Muscle of arm (tissue), 12 donors: ENCODE data around the gene VSIR. TPM values are rescaled to one million over a fixed set of nuclear protein-coding genes. Genes with fewer than 3 reads are reported as not detected.

Experiments used
- DNase-seq: peaks from one replicate; pipeline ENCODE4 v3.0.0-alpha.2; 2013
- polyA plus RNA-seq, 12 donors: library from polyadenylated mRNA; unstranded; fragments of 120-200 nt; gene quantifications; one replicate each; pipeline ENCODE4 v1.2.1, GENCODE V29; 2013; ENCODE audit not compliant: insufficient read length in 12 of 12

The VSIR gene
- polyA plus RNA-seq, 12 donors = 26.2 to 57.2 (median 29.6) TPM; not detected in 1

DNA sequence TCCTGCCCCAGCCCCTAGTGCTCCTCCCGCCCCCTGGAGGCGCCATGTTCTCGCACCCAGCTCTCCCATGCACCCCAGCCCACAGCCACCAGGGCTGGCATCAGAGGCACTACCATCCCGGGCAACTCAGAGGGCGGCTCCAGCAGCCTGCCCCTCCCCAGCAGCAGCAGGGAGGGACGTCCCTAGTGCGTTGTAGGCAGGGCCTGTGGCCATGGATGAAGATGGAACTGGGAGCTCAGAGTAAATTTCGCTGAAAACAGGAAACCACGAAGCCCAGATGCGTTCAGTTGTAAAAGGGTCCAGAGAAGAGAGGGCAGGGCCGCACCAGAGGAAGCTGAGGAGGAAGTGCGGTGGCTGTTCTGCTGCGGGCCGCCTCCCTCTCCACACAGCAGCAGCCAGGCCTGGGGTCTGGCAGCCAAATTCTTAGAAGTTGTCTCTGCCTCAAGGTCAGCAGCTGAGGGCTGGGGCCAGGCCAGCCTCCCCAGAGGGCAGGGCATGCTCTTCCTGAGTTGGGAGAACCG, 24.6 kb downstream of the VSIR start:
- DNase-seq = peak; percentile 62

DNA sequence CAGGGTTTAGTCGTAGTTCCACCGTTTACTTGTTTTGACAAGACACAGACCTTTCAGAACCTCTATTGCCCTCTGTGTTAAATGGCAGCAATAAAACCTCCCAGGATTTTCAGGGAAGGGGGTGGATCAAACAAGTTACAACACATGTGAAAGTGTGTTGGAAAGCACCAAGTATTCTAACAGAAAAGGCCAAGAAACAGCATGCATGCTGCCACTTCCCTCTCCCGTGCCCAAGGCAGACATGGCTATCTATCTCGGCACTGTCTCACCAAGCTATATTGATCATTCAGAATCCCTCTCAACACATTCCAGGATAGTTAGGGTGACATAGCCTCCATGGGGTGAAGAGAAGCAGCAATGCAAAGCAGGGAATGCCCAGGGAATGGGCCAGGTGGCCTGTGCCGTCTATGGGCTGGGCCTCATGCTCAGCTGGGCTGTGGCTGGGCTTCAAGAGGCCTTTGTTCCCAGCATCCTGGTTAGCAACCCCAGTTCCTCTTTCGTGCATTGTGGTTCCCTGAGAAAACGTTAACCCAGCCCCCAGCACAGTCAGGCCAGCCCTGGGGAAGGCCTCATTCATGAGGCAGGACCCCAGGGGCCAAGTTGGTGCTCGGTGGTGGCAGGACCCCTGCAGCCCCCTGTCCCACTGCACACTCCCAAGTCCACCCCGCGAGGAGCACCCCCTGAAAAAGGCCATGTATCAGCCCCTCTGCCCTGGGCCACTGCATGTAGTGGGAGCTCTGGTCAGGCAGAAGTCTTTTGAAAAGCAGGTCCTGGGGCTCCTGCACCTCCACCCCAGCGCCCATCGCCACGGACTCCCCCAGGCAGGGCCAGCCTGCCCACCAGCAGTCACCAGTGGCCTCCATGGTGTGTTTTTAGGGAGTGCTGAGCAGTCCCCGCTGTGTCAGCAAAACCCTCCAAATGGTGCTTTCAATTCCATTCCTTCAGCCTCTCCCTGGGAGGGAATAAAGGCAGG, 25.5 kb downstream of the VSIR start:
- DNase-seq = no peak

DNA sequence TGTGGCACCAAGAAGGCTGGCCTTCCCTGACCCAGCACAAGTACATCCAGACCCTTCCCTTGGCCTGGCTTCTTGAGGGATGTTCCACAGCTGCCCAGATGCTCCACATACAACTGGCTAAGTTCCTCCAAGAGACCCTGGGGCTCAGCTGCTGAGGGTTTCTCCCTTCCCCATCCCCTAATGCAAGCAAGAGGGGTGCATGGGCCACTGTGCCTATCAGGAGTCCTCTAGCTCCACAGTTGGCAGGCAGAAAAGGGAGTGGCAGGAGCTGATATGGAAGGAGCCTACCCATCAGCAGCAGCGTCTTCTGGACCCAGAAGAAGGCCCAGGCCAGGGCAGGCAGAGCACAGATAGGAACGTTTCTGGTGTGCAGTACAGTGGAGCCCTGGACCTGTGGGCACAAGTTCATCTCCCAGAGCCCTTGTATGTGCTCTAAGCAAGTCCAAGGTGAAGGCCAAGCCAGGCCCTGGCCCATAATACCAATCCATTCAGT, 26.2 kb downstream of the VSIR start:
- DNase-seq = no peak

DNA sequence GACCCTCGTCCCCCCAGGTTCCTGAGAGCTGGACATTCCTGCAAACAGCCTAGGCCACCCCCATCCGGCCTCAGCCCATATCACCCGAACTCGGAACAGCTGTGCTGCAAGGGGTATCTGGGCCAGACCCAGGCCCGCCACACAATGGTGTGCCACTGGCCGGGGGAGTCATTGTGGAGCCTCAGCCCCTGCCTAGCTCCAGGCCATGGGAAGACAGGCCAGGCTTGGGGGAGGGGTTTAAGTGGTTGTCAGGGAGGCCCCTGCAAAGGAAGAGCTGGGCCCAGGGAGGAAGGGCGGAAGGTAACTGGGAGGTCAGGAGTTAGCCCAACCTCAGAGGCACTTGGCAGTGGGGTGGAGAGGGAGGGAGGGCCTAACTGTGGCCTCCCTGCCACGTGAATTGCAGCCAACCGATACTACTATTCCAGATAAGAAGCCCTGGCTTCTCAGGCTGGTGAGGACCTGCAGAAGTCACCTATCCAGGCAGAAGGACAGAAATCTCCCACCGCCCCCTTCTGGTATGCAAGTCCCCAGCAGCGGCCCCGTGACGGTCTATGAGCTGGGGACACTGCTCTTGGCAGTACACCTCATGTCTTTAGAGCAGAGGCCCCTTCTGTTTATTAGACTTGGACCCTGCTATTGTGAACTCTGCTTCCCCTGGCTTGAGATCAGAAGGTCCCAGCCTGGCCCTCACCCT, 26.8 kb downstream of the VSIR start:
- DNase-seq = no peak

DNA sequence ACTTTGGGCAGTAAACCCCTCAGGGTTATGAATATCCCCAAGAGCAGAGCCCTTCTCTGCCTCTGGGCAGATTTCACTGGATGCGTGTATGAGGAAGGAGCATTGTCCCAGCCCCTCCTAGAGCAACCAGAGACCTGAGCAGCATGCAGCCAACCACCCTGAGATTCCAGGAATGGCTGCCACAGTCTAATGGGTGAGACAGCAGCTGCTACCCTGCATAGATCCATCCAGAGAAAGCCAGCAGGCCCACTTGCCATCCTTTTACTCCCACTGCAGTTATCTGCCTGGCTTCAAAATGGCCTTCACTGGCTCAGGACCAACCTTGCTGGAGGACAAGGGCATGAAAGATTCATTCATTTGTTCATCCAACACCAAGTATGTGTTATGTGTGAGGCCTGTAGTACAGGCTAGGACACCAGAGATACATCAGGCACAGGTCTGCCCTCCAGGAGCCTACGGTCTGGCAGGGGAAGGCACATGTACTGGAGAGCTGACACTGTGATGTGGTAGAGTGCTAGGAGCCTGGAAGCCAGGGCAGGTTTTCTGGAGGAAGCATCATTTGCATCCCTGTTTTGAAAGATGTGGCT, 27.6 kb downstream of the VSIR start:
- DNase-seq = no peak

DNA sequence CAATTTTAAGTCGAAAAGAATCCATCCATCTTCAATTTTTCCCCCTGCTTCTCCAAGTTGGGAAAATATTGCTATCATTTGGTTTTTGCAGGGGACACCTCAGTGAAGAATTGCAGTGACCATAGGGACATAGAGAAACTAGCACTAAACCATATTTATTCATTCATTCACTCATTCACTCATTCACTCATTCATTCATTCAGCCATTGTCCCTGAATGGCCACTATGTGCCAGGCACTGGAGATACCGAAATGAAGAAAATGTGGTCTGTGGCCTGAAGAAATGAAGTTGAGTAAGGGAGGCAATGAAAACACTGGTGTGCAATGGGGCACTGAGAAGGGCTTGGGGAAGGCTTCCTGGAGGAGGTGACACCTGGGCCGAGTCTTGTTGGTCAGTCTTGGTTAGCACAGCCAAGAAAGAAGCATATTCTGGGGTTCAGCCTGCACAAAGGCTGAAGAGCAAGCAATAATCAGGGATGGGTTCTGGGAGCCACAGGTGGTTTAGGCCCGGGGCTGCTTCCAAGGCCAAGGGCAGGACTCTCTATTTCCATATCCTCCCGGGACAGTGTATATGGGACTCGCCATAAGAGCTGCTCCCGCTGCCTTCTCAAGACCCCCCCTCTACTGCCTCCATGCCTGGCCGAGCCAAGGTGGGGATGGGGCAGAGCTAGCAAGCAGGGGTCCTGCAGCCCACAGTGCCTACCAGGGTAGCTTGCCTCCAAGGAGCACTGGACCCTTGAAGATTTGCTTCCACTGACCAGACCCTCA, 28.2 kb downstream of the VSIR start:
- DNase-seq = no peak

DNA sequence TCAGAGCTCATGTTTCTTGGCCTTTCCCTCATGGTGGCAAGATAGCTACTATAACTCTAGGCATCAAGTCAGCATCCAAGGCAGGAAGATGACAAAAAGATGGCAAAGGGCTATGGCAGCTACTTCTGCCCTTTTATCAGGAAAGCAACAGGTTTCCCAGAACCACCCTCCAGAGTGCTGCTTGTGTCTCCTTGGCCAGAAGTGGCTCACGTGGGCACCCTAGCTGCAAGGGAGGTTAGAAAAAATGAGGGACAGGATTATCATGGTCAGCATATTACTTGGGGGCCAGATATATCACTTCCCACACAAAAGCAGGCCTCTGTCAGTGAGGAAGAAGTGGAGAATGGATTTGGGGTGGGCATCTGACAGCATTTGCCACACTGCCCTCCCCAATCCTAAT, 29.5 kb downstream of the VSIR start:
- no peak for DNase-seq

DNA sequence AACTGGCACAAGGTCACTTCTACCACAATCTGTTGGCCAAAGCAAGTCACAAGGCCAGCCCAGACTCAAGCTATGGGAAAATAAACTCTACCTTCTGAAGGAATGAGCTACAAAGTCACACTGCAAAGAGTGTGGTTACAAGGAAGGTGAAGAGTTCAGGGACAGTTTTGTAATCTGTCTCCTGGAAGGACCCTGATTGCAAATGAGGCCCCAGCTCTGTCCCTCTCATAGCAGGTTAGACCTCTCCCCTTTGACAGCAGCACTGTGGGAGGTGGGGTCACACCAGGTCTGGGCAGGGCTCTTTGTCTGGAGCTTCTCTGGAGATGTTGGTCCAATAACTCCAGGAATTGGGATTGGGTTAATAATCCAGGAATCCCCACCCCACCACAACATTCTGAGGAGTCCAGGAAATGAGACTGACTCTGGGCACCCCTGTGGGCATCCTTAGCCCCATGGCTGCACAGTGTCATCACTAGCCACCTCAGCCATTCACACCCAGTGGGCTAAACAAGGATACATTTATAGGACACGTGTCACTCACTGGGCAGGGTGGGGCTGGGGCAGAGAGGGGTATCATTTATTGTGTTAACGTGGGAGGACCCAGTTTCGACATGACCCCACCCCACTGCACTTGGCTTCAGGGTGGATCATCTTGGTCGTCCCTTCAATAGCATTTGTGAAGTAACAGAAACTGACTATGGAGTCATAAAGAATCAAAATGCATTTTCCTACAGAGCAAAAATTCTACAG, 30.1 kb downstream of the VSIR start:
- DNase-seq = no peak

DNA sequence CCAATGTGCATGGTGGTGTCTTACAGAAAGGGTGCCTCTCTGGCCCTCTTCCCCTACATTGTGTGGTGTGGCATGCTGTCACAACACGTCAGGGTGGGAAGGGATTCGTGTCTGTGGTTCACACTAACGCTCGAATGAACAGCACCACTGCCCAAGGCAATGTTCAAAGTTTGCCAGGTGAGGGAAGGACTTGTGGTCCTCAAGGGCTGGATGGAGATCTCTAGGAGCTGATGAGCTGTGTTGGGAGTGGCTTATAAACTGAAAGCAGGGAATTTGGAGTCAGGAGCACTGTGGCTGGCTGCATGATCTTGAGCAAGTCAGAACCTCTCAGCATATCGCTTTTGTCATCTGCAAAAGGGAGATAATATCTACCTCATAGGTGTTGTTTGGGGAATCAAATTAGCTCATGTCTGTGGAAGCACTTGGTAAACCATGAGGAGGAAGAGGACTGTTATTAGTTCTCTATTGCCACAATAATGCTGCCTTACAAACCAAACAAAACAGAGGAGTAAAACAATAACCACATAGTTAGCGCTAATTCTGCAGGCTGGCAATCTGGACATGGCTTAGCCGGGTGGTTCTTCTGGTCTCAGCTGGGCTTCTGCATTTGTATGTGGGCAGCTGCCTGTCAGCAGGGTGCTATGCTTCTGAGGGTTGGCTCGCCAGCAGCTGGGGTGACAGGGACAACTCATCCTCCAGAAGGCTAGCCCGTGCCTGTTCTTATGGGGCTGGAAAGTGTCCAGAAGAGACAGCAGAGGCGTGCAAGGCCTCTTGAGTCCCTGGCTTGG, 30.8 kb downstream of the VSIR start:
- DNase-seq = no peak

DNA sequence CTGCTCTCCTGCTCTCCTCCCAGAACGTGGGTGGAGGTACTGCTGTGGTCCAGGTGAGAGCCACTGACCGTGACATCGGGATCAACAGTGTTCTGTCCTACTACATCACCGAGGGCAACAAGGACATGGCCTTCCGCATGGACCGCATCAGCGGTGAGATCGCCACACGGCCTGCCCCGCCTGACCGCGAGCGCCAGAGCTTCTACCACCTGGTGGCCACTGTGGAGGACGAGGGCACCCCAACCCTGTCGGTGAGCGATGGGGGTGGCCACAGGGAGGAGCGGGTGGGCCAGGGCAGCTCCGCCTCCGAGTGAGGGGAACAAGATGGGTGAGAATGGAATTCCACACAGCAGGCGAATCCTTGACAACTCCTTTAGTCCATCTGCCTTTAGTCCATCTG, 31.6 kb downstream of the VSIR start:
- no peak for DNase-seq

DNA sequence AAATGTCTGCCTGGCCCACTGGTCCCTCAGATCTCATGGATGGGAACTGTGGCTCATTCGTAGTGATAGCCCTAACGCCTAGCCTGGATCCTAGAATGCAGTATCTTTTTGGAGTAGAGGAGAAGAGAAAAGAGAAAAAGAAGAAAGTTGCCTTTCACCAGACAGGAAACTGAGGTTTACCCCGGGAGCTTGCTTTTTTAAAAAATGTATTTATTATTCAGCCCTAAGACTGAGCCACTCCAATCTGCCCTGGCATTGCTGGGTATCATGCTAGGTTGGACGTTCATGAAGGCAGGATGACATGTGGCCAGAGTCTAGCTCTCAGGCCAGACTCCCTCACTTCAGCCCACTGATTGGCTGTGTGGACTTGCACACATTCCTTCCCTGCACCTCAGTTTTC, 32.3 kb downstream of the VSIR start:
- DNase-seq = no peak

DNA sequence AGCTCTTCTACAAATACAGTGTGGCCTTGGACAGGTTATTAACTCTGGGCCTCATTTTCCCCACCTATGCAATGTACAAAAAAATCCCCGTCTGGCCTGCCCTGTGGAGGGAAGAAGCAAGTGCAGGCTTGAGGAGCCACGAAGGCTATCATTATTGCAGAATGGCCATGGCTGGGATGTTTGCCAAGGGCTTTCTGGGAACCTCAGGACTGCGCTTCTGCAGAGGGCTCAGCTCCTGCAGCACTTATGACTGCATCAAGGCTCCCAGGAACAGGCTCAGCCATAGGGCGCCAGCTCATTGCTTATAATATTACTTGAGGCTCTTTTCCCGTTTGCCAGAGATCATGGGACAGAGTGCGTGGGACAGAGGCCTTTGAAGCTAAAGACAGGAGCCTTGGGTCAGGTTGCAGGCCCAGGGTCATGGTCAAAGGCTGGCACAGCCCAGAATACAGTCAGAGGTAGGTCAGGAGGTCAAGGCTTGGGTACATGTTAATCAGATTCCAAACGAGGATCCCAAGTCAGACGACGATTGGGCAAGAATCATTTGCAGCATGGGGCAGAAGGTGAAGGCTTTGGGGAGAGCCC, 33.2 kb downstream of the VSIR start:
- no peak for DNase-seq

DNA sequence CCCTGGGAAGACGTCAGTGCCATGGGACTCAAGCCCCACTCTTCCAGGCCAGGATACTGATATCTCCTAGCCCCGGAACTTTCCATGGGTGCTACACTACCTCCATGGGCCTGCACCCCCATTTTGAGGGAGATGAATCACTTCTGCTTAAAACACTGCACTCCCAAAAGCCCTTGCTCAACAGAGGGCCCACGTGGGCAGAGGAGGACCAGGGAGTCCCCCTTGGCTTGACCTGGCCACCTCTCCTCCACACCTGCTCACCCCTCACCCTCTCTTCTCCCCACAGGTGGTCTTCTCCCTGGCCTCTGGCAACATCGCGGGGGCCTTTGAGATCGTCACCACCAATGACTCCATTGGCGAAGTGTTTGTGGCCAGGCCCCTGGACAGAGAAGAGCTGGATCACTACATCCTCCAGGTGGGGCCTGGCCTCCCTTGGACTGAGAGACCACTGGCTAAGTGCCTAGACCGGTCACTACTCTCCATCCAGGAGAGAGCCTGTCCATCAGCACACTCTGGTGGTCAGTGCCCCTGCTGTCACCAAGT, 33.9 kb downstream of the VSIR start:
- no peak for DNase-seq

DNA sequence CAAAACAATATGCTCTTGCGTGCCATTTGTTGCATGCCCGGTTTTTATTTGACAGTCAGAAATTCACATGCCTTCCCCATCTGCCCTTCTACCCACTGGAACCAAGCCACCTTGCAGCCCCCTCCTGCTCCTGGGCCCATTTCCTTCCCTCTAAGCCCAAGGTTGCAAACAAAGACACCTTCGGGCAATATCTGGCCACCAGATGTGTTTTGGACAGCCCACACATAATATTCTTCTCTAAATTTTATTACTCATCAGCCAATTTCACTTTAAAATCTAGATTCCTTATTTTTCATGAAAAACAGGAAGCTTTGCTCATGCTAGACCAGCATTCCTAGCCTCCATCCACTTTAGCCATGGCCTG, 35.5 kb downstream of the VSIR start:
- no peak for DNase-seq

DNA sequence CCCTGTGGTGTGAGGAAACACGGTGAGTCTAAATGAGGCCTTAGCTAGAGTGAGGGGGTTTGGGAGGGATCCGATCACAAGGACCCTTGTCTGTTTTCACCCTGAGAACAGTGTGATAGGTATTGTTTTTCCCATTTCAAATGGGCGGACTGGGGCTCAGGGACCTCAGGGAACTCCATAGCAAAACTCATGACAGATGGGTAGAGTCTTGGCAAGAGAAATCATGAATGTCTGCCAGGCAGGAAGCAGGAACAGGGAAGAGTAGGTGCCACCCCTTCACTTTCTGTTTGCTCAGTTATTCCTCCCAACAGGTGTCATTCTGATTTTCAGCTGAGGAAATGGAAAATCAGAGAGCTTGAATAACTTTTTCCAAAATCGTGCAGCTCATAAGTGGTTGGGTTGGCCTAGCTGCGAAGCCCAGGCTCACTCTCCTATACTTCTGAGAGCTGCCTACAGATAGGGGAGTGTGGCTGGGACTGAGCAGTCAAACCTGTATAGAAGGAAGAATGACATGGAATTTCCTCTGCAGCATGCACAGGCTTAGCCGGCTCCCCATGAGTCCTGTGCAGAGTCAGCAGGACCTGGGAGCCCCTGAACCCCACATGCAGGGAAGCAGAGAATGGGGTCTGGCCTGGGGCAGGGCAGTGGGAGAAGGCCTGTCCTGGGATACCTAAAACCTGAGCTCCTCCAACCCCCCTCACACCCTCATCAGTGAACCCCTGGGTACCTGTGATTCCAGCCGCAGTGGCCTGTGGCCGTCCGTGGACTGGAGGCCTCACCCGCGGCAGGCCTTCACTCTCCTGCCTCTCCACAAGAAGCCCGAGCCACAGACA, 36.1 kb downstream of the VSIR start:
- DNase-seq = no peak

DNA sequence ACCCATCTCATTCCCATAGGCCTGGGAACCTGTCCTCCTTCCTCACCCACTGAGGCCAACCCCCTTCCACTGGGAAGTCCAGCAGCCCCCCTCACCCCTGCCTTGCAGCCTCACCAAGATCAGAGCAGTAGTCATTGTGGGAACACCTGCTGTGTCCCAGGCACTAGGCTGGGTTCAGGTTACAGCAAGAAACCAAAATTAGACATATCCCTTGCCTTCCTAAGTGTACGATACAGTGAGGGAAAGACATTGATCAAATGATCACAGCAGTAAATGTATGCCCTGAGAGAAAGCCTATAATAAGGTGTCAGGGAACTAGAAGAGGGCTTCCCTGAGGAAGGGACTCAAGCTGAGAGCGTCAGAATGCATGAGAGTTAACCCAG, 36.8 kb downstream of the VSIR start:
- DNase-seq = no peak

DNA sequence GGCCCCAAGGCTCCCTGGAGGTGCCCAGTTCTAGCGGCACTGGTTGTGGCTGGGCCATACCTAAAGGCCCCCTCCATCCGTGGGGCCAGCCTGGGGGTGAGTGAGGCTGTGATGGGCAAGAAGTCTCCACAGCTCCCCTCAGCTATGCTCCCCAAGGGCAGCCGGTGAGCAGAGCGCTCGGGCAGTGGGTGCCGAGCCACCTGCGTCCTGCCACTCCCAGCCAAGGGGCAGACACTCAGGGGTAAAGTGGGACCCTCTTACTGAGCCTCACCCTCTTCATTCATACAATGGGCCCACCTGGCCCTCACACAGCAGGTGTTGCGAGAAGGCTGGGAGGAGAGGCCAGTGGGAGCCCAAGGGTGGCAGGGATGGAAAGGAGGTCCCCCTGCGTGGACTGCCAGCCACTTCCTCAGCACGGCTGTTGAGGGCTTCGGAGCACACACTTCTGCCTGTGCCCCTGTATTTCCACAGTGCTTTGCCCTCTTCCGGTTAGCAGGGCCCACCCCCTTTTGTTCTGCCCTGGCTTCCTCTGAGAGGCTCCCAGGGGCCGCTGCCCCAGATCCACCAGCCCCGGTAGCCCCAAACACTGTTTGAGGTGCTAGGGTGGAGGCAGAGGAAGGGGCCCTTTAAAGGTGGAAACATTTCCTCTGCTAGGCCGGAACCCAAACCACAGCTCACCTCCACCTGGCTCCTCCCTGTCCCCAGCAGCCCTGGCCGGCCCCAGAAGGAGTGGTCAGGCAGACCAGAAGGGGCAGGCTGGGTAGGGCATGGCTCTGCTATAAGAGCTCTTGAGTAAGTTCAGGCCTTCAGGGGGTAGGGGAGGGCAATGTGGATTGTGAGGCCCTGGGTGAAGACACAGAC, 37.4 kb downstream of the VSIR start:
- DNase-seq = no peak
